ENCODE measurements around the gene CYP17A1.

DNA sequence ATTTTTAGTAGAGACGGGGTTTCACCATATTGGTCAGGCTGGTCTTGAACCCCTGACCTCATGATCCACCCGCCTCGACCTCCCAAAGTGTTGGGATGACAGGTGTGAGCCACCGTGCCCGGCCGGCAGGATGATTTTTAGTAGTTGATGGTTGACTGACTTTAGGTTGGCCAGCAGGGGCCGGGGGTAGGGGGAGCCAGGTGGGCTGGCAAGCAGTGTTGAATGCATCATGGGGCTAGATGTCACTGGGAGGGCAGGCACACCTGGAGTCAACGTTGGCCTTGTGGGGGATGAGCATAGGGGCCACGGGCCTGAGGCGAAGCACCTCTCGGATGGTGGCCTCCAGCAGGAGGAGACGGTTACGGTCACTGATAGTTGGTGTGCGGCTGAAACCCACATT lies 5.0 kb downstream of the CYP17A1 start:
- no peak for TF ChIP-seq EZH2 (IDR thresholded peaks at IDR 0.05; ENCODE audit: insufficient read depth, poor library complexity, severe bottlenecking)
- no peak for TF ChIP-seq EZH2phosphoT487 (IDR thresholded peaks at IDR 0.05; ENCODE audit: insufficient read depth, low read depth)
